OCI-LY7 (cell line): ENCODE data around the gene GATM. TPM values are rescaled to one million over a fixed set of nuclear protein-coding genes. Genes with fewer than 3 reads are reported as not detected.

ENCODE experiments used
- BruUV-seq: library from RNA; stranded (reverse); fragments of 400-500 nt; replicated peaks from 2 replicates; lab custom pipeline; 2021; lab: Mats Ljungman, UMichigan
- CTCF ChIA-PET: fragments of 300-600 bp; sonication (Branson Sonifier 250); formaldehyde crosslinking; loops from one replicate; lab custom pipeline; 2022; ENCODE audit warnings: antibody characterized with exemption; ENCODE audit not compliant: unreplicated experiment; lab: Charles Lee
- POLR2A ChIA-PET: fragments of 300-600 bp; sonication (Branson Sonifier 250); formaldehyde crosslinking; loops from one replicate; lab custom pipeline; 2022; ENCODE audit warnings: antibody characterized with exemption; lab: Charles Lee
- DNase-seq: peaks from one replicate; pipeline ENCODE4 v3.0.0-alpha.2; 2015; ENCODE audit warnings: low spot score
- H2AFZ ChIP-seq: fragments of 200-600 bp; sonication (generic), shearing (Covaris generic); 2 replicates; pipeline ENCODE4 v1.6.1; 2014; ENCODE audit warnings: mild to moderate bottlenecking, antibody characterized with exemption, low read length, moderate library complexity
- H3K27ac ChIP-seq: fragments of 200-600 bp; sonication (generic); 2 replicates; pipeline ENCODE4 v1.5.1; 2014; ENCODE audit warnings: mixed run types, low read depth, mild to moderate bottlenecking, moderate library complexity, low read length, inconsistent platforms; ENCODE audit not compliant: poor library complexity, severe bottlenecking
- H3K36me3 ChIP-seq: fragments of 200-600 bp; sonication (generic); 2 replicates; pipeline ENCODE4 v1.6.1; 2014; ENCODE audit warnings: mild to moderate bottlenecking, antibody characterized with exemption, low read length, moderate library complexity, mixed read lengths; ENCODE audit not compliant: insufficient read depth
- H3K4me1 ChIP-seq: fragments of 200-600 bp; sonication (generic); 2 replicates; pipeline ENCODE4 v1.5.1; 2014; ENCODE audit warnings: mild to moderate bottlenecking, low read length; ENCODE audit not compliant: insufficient read depth, poor library complexity, severe bottlenecking
- H3K4me2 ChIP-seq: fragments of 200-600 bp; sonication (generic); 2 replicates; pipeline ENCODE4 v1.6.1; 2014; ENCODE audit warnings: mild to moderate bottlenecking, low read length
- H3K4me3 ChIP-seq: fragments of 200-600 bp; sonication (generic); 2 replicates; pipeline ENCODE4 v1.5.1; 2014; ENCODE audit warnings: mild to moderate bottlenecking, low read depth, low read length; ENCODE audit not compliant: poor library complexity, severe bottlenecking
- H3K79me2 ChIP-seq: fragments of 200-600 bp; sonication (generic); 2 replicates; pipeline ENCODE4 v1.6.1; 2016; ENCODE audit warnings: low read depth, mild to moderate bottlenecking, low read length, moderate library complexity, mixed read lengths; ENCODE audit not compliant: insufficient read depth
- H3K9me2 ChIP-seq: fragments of 200-600 bp; sonication (generic); 2 replicates; pipeline ENCODE4 v1.6.1; 2016; ENCODE audit warnings: mild to moderate bottlenecking, low read length, mixed read lengths; ENCODE audit not compliant: insufficient read depth
- H3K9me3 ChIP-seq: fragments of 200-600 bp; sonication (generic); 2 replicates; pipeline ENCODE4 v1.6.1; 2014; ENCODE audit warnings: mild to moderate bottlenecking, mixed run types, low read length, mixed read lengths
- H4K20me1 ChIP-seq: fragments of 200-600 bp; sonication (generic); 2 replicates; pipeline ENCODE4 v1.6.1; 2014; ENCODE audit warnings: mild to moderate bottlenecking, antibody characterized with exemption, low read length, moderate library complexity, mixed read lengths; ENCODE audit not compliant: insufficient read depth
- CTCF ChIP-seq: fragments of 200-600 bp; sonication (generic); conservative IDR thresholded peaks from 2 replicates; pipeline ENCODE4 v1.5.1; 2014; ENCODE audit warnings: mild to moderate bottlenecking, antibody characterized with exemption, low read length, moderate library complexity, mixed read lengths
- EZH2phosphoT487 ChIP-seq: fragments of 200-600 bp; sonication (generic); IDR thresholded peaks from 2 replicates; pipeline ENCODE4 v1.6.1; 2018; ENCODE audit warnings: low read depth, borderline replicate concordance, mild to moderate bottlenecking, mixed run types, antibody characterized with exemption, low read length, moderate library complexity, mixed read lengths
- intact Hi-C: fragments of 100-400 bp; cut with micrococcal nuclease; formaldehyde crosslinking; loops from one replicate; pipeline ENCODE4 v1.10.0; 2022; ENCODE audit not compliant: unreplicated experiment
- total RNA-seq, 2 experiments: library from RNA; depleted of rRNA in 1 of 2; stranded (reverse); fragments of >200 nt in 1 of 2; shearing (Covaris generic) in 1 of 2; gene quantifications; 2 replicates each; pipeline ENCODE4 v1.2.3, GENCODE V29; 2014 to 2022

Gene GATM
- total RNA-seq, 2 experiments from 2014 or later = 1.3 to 2.7 TPM

- CTCF ChIA-PET = no interaction called here
- H3K9me3 ChIP-seq = no peaks in the 10 kb centered on the region
- no peaks in the 10 kb centered on the region for H4K20me1 ChIP-seq
Measured at GRCh38 chr15:45338417-45338816, 39.9 kb downstream of the GATM start.

DNA sequence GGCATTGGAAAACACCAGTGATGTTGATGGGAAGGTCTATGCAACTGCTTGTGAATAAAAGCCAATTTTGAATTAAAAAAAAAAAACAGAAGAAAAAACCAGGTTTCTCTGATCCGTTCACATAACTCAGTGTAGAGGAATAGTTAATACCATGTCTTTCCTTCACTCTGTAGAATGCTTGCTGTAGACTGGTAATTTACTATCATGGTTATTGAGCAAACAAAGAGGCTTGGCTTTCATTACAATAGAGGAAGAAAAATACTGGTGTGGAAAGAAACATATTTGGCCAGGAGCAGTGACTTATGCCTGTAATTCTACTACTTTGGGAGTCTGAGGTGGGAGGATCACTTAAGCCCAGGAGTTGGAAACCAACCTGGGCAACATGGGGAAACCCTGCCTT is 41.1 kb downstream of the GATM start:
- Histone ChIP-seq H3K9me2 (no peaks in the 10 kb centered on the region), H4K20me1 (no peaks in the 10 kb centered on the region), H2AFZ (no peak overlapping the region), H3K36me3 (no peaks in the 10 kb centered on the region), H3K4me1 (no peaks in the 10 kb centered on the region), H3K27ac (no peak overlapping the region), H3K4me3 (no peak overlapping the region), H3K4me2 (no peak overlapping the region), H3K9me3 (no peaks in the 10 kb centered on the region), H3K79me2 (no peaks in the 10 kb centered on the region)
- ChIA-PET POLR2A (no interaction called here), CTCF (no interaction called here)
- intact Hi-C loops = no loop called here
- no TSS peak for BruUV-seq
- TF ChIP-seq EZH2phosphoT487 (no peak), CTCF (no peak)
- no peak for DNase-seq

More at GRCh38 chr15:45338417-45338816, 39.9 kb downstream of the GATM start:
- DNase-seq = no peak
- Histone ChIP-seq H3K79me2 (no peaks in the 10 kb centered on the region), H3K4me1 (no peaks in the 10 kb centered on the region), H2AFZ (no peak overlapping the region), H3K4me2 (no peak overlapping the region), H3K9me2 (no peaks in the 10 kb centered on the region), H3K4me3 (no peak overlapping the region), H3K36me3 (no peaks in the 10 kb centered on the region), H3K27ac (no peak overlapping the region)
- TF ChIP-seq EZH2phosphoT487 (no peak), CTCF (no peak)
- intact Hi-C loops = no loop called here
- BruUV-seq = no TSS peak
- POLR2A ChIA-PET = interaction anchor here (0.7 kb wide), 2 partner anchors 12 to 187 kb away, joined by 3 to 7 read pairs; no protein-coding TSS in a partner anchor

DNA sequence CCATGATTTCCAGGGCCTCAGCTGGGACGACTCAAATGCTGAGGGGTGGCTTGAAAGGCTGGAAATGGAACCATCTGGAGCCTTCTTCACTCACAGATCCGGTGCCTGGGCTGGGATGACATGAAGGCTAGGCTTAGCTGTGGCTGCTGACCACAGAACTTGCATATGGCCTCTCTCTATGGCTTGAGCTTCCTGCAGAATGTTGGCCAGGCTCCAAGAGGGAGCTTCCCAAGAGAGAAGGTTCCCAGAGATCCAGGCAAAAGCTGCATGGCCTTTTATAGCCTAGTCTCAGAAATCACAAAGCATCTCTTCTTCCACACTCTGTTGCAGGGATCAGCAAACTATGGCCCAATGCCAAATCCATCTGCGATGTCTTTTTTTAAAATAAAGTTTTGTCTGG is 44.8 kb downstream of the GATM start:
- Histone ChIP-seq H3K9me3 (no peaks in the 10 kb centered on the region), H3K4me2 (no peak overlapping the region), H4K20me1 (no peaks in the 10 kb centered on the region), H3K36me3 (no peaks in the 10 kb centered on the region), H3K4me1 (no peaks in the 10 kb centered on the region), H3K79me2 (no peaks in the 10 kb centered on the region), H3K4me3 (no peak overlapping the region), H3K27ac (no peak overlapping the region), H2AFZ (no peak overlapping the region), H3K9me2 (no peaks in the 10 kb centered on the region)
- DNase-seq = no peak
- TF ChIP-seq CTCF (no peak), EZH2phosphoT487 (no peak)
- BruUV-seq = no TSS peak
- POLR2A ChIA-PET = interaction anchor here (0.6 kb wide), 1 partner anchor 12 kb away, joined by 3 read pairs; no protein-coding TSS in a partner anchor
- CTCF ChIA-PET = no interaction called here
- intact Hi-C loops = no loop called here
